Activated T-helper 9 cell treated with anti-CD3 and anti-CD28 coated beads, Interleukin-2, amount 50 U/mL, for 16 hours (primary cell): ENCODE measurements around the gene KREMEN2.

Experiments
- DNase-seq: peaks from one replicate; pipeline ENCODE4 v3.0.0-alpha.2; 2020; ENCODE audit warnings: low read depth

KREMEN2 gene

GRCh38 chr16:3004319-3004718 is 40.2 kb downstream of the KREMEN2 start:
- no peak for DNase-seq

GRCh38 chr16:3004781-3005284 is 40.8 kb downstream of the KREMEN2 start:
- DNase-seq = no peak

GRCh38 chr16:3007059-3007956 is 43.2 kb downstream of the KREMEN2 start:
- no peak for DNase-seq

- no peak for DNase-seq
These were observed 44.0 kb downstream of the KREMEN2 start for GRCh38 chr16:3007957-3008689.

GRCh38 chr16:3008690-3009037 is 44.6 kb downstream of the KREMEN2 start:
- no peak for DNase-seq

GRCh38 chr16:3009568-3010390 is 45.7 kb downstream of the KREMEN2 start:
- no peak for DNase-seq

GRCh38 chr16:3010510-3010909 is 46.4 kb downstream of the KREMEN2 start:
- no peak for DNase-seq

GRCh38 chr16:3012246-3012645 is 48.2 kb downstream of the KREMEN2 start:
- DNase-seq = no peak

GRCh38 chr16:3012828-3013420 is 48.8 kb downstream of the KREMEN2 start, which contains the start of gene CLDN9:
CLDN9 (plus strand) TSS chr16:3012923; CDS start chr16:3013363, 440 bp downstream.
- no peak for DNase-seq

- no peak for DNase-seq
These were observed 49.4 kb downstream of the KREMEN2 start for GRCh38 chr16:3013491-3013951.

GRCh38 chr16:3013998-3014690 is 50.1 kb downstream of the KREMEN2 start:
- no peak for DNase-seq

- DNase-seq = no peak
These were observed 50.9 kb downstream of the KREMEN2 start for GRCh38 chr16:3014971-3015370.

- DNase-seq = no peak
These were observed 51.9 kb downstream of the KREMEN2 start for GRCh38 chr16:3015865-3016521.

GRCh38 chr16:3017344-3017743 is 53.3 kb downstream of the KREMEN2 start:
- DNase-seq = no peak
